Stimulated activated CD8-positive, alpha-beta memory T cell treated with anti-CD3 and anti-CD28 coated beads, Interleukin-2, amount 100 ng/mL, for 48 hours (primary cell): ENCODE measurements around the gene TAF12.
"Not testable (repeated sequence)": the region's sequence is repeated elsewhere in the genome, so short reads cannot be mapped to it uniquely, and the experiment has no call there.

Experiments
- DNase-seq, 2 donors: peaks; one replicate each; pipeline ENCODE4 v3.0.0-alpha.2; 2020; ENCODE audit warnings: low read depth in 2 of 2

Gene TAF12

GRCh38 chr1:28642847-28643635, at the start of gene TAF12:
TSS of gene TAF12 (minus strand) at chr1:28643067. CDS start at chr1:28622081, 20,986 bp downstream.
- peak; percentile 82 to 86 for DNase-seq

GRCh38 chr1:28691627-28692026, 48.8 kb upstream of the TAF12 start:
- not testable (repeated sequence) for DNase-seq

- no peak for DNase-seq
Measured at GRCh38 chr1:28684937-28685336, 42.1 kb upstream of the TAF12 start.

- DNase-seq: no peak
Measured at GRCh38 chr1:28682840-28683239, 40.0 kb upstream of the TAF12 start.

- no peak for DNase-seq
Measured at GRCh38 chr1:28680151-28680550, 37.3 kb upstream of the TAF12 start.

- DNase-seq: no peak
Measured at GRCh38 chr1:28675924-28676257, 33.0 kb upstream of the TAF12 start.

GRCh38 chr1:28672971-28673370, 30.1 kb upstream of the TAF12 start:
- DNase-seq: not testable (repeated sequence)

- DNase-seq: no peak
Measured at GRCh38 chr1:28671254-28671780, 28.4 kb upstream of the TAF12 start.

GRCh38 chr1:28668956-28669723, 26.3 kb upstream of the TAF12 start:
- DNase-seq: peak in 1 of 2 donors; percentile 25

- DNase-seq: peak; percentile 81 to 85
Measured at GRCh38 chr1:28668191-28668955, 25.5 kb upstream of the TAF12 start, which contains the start of gene GMEB1. TSS of gene GMEB1 (plus strand) at chr1:28668784. CDS start at chr1:28683613, 14,829 bp downstream.

- DNase-seq: no peak
Measured at GRCh38 chr1:28666806-28667205, 23.9 kb upstream of the TAF12 start.

- DNase-seq: no peak
Measured at GRCh38 chr1:28663871-28664470, 21.1 kb upstream of the TAF12 start.

- no peak for DNase-seq
Measured at GRCh38 chr1:28656335-28656734, 13.5 kb upstream of the TAF12 start.

- DNase-seq: not testable (repeated sequence)
Measured at GRCh38 chr1:28655448-28656311, 12.8 kb upstream of the TAF12 start.

- DNase-seq: not testable (repeated sequence)
Measured at GRCh38 chr1:28653870-28654269, 11.0 kb upstream of the TAF12 start.

- DNase-seq: not testable (repeated sequence)
Measured at GRCh38 chr1:28653063-28653462, 10.2 kb upstream of the TAF12 start.

- DNase-seq: peak; percentile 72 to 78
Measured at GRCh38 chr1:28648474-28649198, 5.8 kb upstream of the TAF12 start, which contains the start of gene RNU11. TSS of gene RNU11 (plus strand) at chr1:28648600.

- DNase-seq: peak; percentile 75 to 76
Measured at GRCh38 chr1:28648008-28648473, 5.2 kb upstream of the TAF12 start.

- no peak for DNase-seq
Measured at GRCh38 chr1:28646040-28646439, 3.2 kb upstream of the TAF12 start.

- not testable (repeated sequence) for DNase-seq
Measured at GRCh38 chr1:28645406-28645805, 2.5 kb upstream of the TAF12 start.
